H1 (cell line): ENCODE measurements around the gene C12orf75. TPM values are rescaled to one million over a fixed set of nuclear protein-coding genes. Genes with fewer than 3 reads are reported as not detected.

ENCODE experiments used
- ASH2L ChIP-seq: fragments of 200-600, 300-600 bp; sonication (generic); IDR thresholded peaks from one replicate; pipeline ENCODE4 v1.7.1; 2017; ENCODE audit warnings: low read length
- polyA plus RNA-seq, 7 experiments: library from polyadenylated mRNA; depleted of rRNA in 3 of 7; stranded (reverse) in 5 of 7; unstranded in 2 of 7; fragments of >200 nt in 5 of 7; fragments of 200-250 nt in 2 of 7; gene quantifications; 1 replicate in 5 of 7; 2 replicates in 1 of 7; 4 replicates in 1 of 7; pipeline versions ENCODE4 v1.2.1 to v1.2.3, GENCODE V29; 2011 to 2013; ENCODE audit warnings: missing spikeins in 2 of 7, mixed read lengths in 2 of 7
- total RNA-seq: library from RNA; stranded (reverse); fragmentation: NEBNext Ultra II Directional; extraction: Animal tissue kit (Norgen Biotek cat#: 25700); gene quantifications from 2 replicates; pipeline ENCODE4 v1.2.1, GENCODE V29; 2021
- TF ChIP-seq, protein P1 (sequence below): fragments of 300-600 bp; sonication (generic); IDR thresholded peaks from 2 replicates; pipeline ENCODE4 v1.7.1; 2012; ENCODE audit warnings: low read length, moderate library complexity, mild to moderate bottlenecking, inconsistent platforms; ENCODE audit not compliant: insufficient replicate concordance

The C12orf75 gene
- total and polyA plus RNA-seq, 2 of the 8 experiments (the other 6 are each of a cell fraction or from before 2014, with no cell fraction given) = 26.4 to 41.2 TPM

DNA sequence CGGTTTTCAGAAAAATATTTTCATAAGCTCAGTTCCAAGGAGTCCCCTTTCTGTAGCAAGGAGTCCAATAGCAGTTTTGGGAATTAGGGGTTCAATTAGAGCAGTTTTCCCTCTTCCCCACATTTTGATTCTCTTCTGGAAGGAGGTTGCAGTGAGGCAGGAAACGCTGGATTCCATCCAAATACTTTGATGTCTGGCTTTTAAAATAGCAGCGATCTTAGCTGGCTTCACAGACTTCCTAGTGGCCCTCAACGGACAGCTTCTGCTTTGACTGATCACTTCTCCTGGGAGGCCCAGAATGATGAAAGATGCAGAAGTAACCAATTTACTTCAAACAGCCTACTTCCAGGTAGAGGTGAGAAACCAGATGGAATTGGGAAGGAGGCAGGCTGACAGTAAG lies 63.1 kb downstream of the C12orf75 start (continued):
- TF ChIP-seq, protein P1, sequence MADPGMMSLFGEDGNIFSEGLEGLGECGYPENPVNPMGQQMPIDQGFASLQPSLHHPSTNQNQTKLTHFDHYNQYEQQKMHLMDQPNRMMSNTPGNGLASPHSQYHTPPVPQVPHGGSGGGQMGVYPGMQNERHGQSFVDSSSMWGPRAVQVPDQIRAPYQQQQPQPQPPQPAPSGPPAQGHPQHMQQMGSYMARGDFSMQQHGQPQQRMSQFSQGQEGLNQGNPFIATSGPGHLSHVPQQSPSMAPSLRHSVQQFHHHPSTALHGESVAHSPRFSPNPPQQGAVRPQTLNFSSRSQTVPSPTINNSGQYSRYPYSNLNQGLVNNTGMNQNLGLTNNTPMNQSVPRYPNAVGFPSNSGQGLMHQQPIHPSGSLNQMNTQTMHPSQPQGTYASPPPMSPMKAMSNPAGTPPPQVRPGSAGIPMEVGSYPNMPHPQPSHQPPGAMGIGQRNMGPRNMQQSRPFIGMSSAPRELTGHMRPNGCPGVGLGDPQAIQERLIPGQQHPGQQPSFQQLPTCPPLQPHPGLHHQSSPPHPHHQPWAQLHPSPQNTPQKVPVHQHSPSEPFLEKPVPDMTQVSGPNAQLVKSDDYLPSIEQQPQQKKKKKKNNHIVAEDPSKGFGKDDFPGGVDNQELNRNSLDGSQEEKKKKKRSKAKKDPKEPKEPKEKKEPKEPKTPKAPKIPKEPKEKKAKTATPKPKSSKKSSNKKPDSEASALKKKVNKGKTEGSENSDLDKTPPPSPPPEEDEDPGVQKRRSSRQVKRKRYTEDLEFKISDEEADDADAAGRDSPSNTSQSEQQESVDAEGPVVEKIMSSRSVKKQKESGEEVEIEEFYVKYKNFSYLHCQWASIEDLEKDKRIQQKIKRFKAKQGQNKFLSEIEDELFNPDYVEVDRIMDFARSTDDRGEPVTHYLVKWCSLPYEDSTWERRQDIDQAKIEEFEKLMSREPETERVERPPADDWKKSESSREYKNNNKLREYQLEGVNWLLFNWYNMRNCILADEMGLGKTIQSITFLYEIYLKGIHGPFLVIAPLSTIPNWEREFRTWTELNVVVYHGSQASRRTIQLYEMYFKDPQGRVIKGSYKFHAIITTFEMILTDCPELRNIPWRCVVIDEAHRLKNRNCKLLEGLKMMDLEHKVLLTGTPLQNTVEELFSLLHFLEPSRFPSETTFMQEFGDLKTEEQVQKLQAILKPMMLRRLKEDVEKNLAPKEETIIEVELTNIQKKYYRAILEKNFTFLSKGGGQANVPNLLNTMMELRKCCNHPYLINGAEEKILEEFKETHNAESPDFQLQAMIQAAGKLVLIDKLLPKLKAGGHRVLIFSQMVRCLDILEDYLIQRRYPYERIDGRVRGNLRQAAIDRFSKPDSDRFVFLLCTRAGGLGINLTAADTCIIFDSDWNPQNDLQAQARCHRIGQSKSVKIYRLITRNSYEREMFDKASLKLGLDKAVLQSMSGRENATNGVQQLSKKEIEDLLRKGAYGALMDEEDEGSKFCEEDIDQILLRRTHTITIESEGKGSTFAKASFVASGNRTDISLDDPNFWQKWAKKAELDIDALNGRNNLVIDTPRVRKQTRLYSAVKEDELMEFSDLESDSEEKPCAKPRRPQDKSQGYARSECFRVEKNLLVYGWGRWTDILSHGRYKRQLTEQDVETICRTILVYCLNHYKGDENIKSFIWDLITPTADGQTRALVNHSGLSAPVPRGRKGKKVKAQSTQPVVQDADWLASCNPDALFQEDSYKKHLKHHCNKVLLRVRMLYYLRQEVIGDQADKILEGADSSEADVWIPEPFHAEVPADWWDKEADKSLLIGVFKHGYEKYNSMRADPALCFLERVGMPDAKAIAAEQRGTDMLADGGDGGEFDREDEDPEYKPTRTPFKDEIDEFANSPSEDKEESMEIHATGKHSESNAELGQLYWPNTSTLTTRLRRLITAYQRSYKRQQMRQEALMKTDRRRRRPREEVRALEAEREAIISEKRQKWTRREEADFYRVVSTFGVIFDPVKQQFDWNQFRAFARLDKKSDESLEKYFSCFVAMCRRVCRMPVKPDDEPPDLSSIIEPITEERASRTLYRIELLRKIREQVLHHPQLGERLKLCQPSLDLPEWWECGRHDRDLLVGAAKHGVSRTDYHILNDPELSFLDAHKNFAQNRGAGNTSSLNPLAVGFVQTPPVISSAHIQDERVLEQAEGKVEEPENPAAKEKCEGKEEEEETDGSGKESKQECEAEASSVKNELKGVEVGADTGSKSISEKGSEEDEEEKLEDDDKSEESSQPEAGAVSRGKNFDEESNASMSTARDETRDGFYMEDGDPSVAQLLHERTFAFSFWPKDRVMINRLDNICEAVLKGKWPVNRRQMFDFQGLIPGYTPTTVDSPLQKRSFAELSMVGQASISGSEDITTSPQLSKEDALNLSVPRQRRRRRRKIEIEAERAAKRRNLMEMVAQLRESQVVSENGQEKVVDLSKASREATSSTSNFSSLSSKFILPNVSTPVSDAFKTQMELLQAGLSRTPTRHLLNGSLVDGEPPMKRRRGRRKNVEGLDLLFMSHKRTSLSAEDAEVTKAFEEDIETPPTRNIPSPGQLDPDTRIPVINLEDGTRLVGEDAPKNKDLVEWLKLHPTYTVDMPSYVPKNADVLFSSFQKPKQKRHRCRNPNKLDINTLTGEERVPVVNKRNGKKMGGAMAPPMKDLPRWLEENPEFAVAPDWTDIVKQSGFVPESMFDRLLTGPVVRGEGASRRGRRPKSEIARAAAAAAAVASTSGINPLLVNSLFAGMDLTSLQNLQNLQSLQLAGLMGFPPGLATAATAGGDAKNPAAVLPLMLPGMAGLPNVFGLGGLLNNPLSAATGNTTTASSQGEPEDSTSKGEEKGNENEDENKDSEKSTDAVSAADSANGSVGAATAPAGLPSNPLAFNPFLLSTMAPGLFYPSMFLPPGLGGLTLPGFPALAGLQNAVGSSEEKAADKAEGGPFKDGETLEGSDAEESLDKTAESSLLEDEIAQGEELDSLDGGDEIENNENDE = no peak
- TF ChIP-seq ASH2L = no peak
